H1 (cell line): Measurements from ENCODE around the gene ABLIM1. TPM values are rescaled to one million over a fixed set of nuclear protein-coding genes. Genes with fewer than 3 reads are reported as not detected.

Experiments used
- CTCF ChIA-PET: fragments of 300-600 bp; sonication (Branson Sonifier 250); formaldehyde crosslinking; loops from one replicate; lab custom pipeline; 2021; ENCODE audit not compliant: partially characterized antibody; lab: Charles Lee
- POLR2A ChIA-PET: fragments of 300-600 bp; sonication (Branson Sonifier 250); formaldehyde crosslinking; loops from one replicate; lab custom pipeline; 2021; ENCODE audit warnings: inconsistent platforms; ENCODE audit not compliant: partially characterized antibody; lab: Charles Lee
- DNase-seq, 2 experiments: peaks; one replicate each; pipeline versions ENCODE4 v3.0.0 to v3.0.0-alpha.2; 2010 to 2022; ENCODE audit warnings: low spot score in 2 of 2, low read depth in 1 of 2, mixed read lengths in 1 of 2
- FAIRE-seq: peaks from 2 replicates; lab custom pipeline; 2011; peaks lifted over from hg19 to GRCh38; lab: Jason Lieb, UNC
- H2AFZ ChIP-seq: 2 replicates; pipeline ENCODE4 v1.8.1; 2012; ENCODE audit warnings: low read length, inconsistent platforms
- H2AK5ac ChIP-seq: 2 replicates; pipeline ENCODE4 v1.6.1; 2013; ENCODE audit warnings: low read depth, low read length
- H2BK120ac ChIP-seq: replicated peaks from 2 replicates; pipeline ENCODE3; 2013; ENCODE audit warnings: low read depth, low read length, inconsistent platforms
- H2BK12ac ChIP-seq: 2 replicates; pipeline ENCODE4 v1.6.1; 2013; ENCODE audit warnings: low read depth, low read length
- H2BK15ac ChIP-seq: 2 replicates; pipeline ENCODE4 v1.6.1; 2013; ENCODE audit warnings: low read length
- H2BK20ac ChIP-seq: 2 replicates; pipeline ENCODE4 v1.6.1; 2013; ENCODE audit warnings: low read length
- H2BK5ac ChIP-seq: 2 replicates; pipeline ENCODE4 v1.6.1; 2013; ENCODE audit warnings: low read depth, low read length
- H3K14ac ChIP-seq: 2 replicates; pipeline ENCODE4 v1.6.1; 2013; ENCODE audit warnings: inconsistent platforms; ENCODE audit not compliant: insufficient read length
- H3K18ac ChIP-seq: 2 replicates; pipeline ENCODE4 v1.6.1; 2013; ENCODE audit warnings: low read length; ENCODE audit errors: extremely low read depth
- H3K23ac ChIP-seq: 2 replicates; pipeline ENCODE4 v1.6.1; 2013; ENCODE audit warnings: inconsistent platforms; ENCODE audit not compliant: insufficient read length
- H3K23me2 ChIP-seq: 2 replicates; pipeline ENCODE4 v1.6.1; 2013; ENCODE audit warnings: low read depth, low read length
- H3K27ac ChIP-seq: 2 replicates; pipeline ENCODE4 v1.6.1; 2011; ENCODE audit warnings: low read depth, low read length, inconsistent platforms
- H3K27me3 ChIP-seq, 4 experiments: replicated peaks in 1 of 4; 1 replicate in 1 of 4; 2 replicates in 3 of 4; pipeline versions ENCODE4 v1.6.1 to v1.8.1; 2011 to 2013; ENCODE audit warnings: low read length in 3 of 4, mild to moderate bottlenecking in 3 of 4, inconsistent platforms in 2 of 4, mixed read lengths in 2 of 4, moderate library complexity in 1 of 4; ENCODE audit not compliant: control insufficient read depth in 3 of 4, insufficient read depth in 3 of 4; ENCODE audit errors: extremely low read depth in 1 of 4
- H3K36me3 ChIP-seq, 4 experiments: 2 replicates each; pipeline versions ENCODE4 v1.6.1 to v1.8.1; 2011 to 2013; ENCODE audit warnings: mild to moderate bottlenecking in 4 of 4, low read length in 3 of 4, moderate library complexity in 2 of 4, control low read depth in 1 of 4, inconsistent platforms in 1 of 4; ENCODE audit not compliant: insufficient read depth in 4 of 4, control insufficient read depth in 2 of 4
- H3K4ac ChIP-seq: replicated peaks from 2 replicates; pipeline ENCODE3; 2013; ENCODE audit warnings: low read length, low read depth, mixed read lengths, inconsistent platforms; ENCODE audit not compliant: insufficient read length
- H3K4me1 ChIP-seq, 4 experiments: replicated peaks in 1 of 4; 1 replicate in 1 of 4; 2 replicates in 3 of 4; pipeline versions ENCODE4 v1.6.1 to v1.8.1; 2011 to 2013; ENCODE audit warnings: low read length in 3 of 4, inconsistent platforms in 2 of 4, mixed read lengths in 1 of 4; ENCODE audit not compliant: insufficient read depth in 4 of 4, control insufficient read depth in 3 of 4
- H3K4me2 ChIP-seq, 2 experiments: 2 replicates each; pipeline versions ENCODE4 v1.6.1 to v1.8.1; 2011 to 2013; ENCODE audit warnings: low read depth in 2 of 2, low read length in 2 of 2, control low read depth in 1 of 2, inconsistent platforms in 1 of 2, mild to moderate bottlenecking in 1 of 2; ENCODE audit not compliant: insufficient read depth in 1 of 2
- H3K4me3 ChIP-seq, 4 experiments: fragments of 200-600, 300-600 bp in 1 of 4; sonication (generic), shearing (Covaris generic), sonication (Bioruptor Twin) in 1 of 4; 2 replicates each; pipeline versions ENCODE4 v1.5.1 to v1.8.1; 2011 to 2016; ENCODE audit warnings: low read length in 4 of 4, low read depth in 3 of 4, control low read depth in 2 of 4, inconsistent platforms in 2 of 4, mild to moderate bottlenecking in 2 of 4, mixed read lengths in 1 of 4, moderate library complexity in 1 of 4; ENCODE audit not compliant: insufficient read depth in 2 of 4; ENCODE audit errors: extremely low read depth in 1 of 4
- H3K56ac ChIP-seq: replicated peaks from 2 replicates; pipeline ENCODE3; 2013; ENCODE audit warnings: low read depth, mild to moderate bottlenecking, mixed read lengths, low read length, inconsistent platforms; ENCODE audit not compliant: insufficient read length
- H3K79me1 ChIP-seq: 2 replicates; pipeline ENCODE4 v1.6.1; 2013; ENCODE audit warnings: low read depth, low read length, control low read depth
- H3K79me2 ChIP-seq, 2 experiments: 2 replicates each; pipeline versions ENCODE4 v1.6.1 to v1.8.1; 2012 to 2013; ENCODE audit warnings: low read length in 2 of 2, mild to moderate bottlenecking in 2 of 2, inconsistent platforms in 1 of 2; ENCODE audit not compliant: insufficient read depth in 2 of 2, control insufficient read depth in 1 of 2
- H3K9ac ChIP-seq, 4 experiments: replicated peaks in 1 of 4; 1 replicate in 1 of 4; 2 replicates in 3 of 4; pipeline versions ENCODE4 v1.6.1 to v1.8.1; 2011 to 2013; ENCODE audit warnings: low read depth in 3 of 4, low read length in 3 of 4, control low read depth in 2 of 4, mild to moderate bottlenecking in 2 of 4, moderate library complexity in 2 of 4, inconsistent platforms in 1 of 4; ENCODE audit errors: extremely low read depth in 1 of 4
- H3K9me3 ChIP-seq, 2 experiments: 2 replicates each; pipeline versions ENCODE4 v1.6.1 to v1.8.1; 2012 to 2013; ENCODE audit warnings: mild to moderate bottlenecking in 2 of 2, moderate library complexity in 2 of 2, control low read depth in 1 of 2, inconsistent platforms in 1 of 2, low read depth in 1 of 2, low read length in 1 of 2, mixed read lengths in 1 of 2; ENCODE audit not compliant: insufficient read depth in 2 of 2
- H4K20me1 ChIP-seq, 2 experiments: replicated peaks in 1 of 2; 2 replicates each; pipeline versions ENCODE3 to v1.8.1; 2011 to 2013; ENCODE audit warnings: inconsistent platforms in 2 of 2, low read length in 2 of 2, mild to moderate bottlenecking in 1 of 2; ENCODE audit not compliant: insufficient read depth in 2 of 2, control insufficient read depth in 1 of 2
- H4K5ac ChIP-seq: 2 replicates; pipeline ENCODE4 v1.6.1; 2013; ENCODE audit warnings: low read length, low read depth, mixed read lengths, inconsistent platforms; ENCODE audit not compliant: insufficient read length
- H4K8ac ChIP-seq: 2 replicates; pipeline ENCODE4 v1.8.0; 2013; ENCODE audit warnings: mild to moderate bottlenecking, moderate library complexity, low read length, inconsistent platforms; ENCODE audit not compliant: insufficient read depth; ENCODE audit errors: extremely low read depth
- H4K91ac ChIP-seq: replicated peaks from 2 replicates; pipeline ENCODE3; 2013; ENCODE audit warnings: low read length, mixed read lengths, inconsistent platforms; ENCODE audit not compliant: insufficient read length
- ATF3 ChIP-seq: IDR thresholded peaks from 2 replicates; pipeline ENCODE4 v1.6.1; 2011; ENCODE audit warnings: low read depth, mild to moderate bottlenecking, low read length; ENCODE audit not compliant: insufficient read depth
- CTBP2 ChIP-seq: IDR thresholded peaks from 2 replicates; pipeline ENCODE4 v1.7.0; 2011; ENCODE audit warnings: borderline replicate concordance, mild to moderate bottlenecking, moderate library complexity, mixed read lengths, low read length; ENCODE audit not compliant: insufficient read depth, insufficient read length
- FOSL1 ChIP-seq: IDR thresholded peaks from 2 replicates; pipeline ENCODE4 v1.6.1; 2011; ENCODE audit warnings: mild to moderate bottlenecking, low read depth, low read length, moderate library complexity; ENCODE audit not compliant: insufficient read depth
- GABPA ChIP-seq: IDR thresholded peaks from 2 replicates; pipeline ENCODE4 v1.6.1; 2011; ENCODE audit warnings: mild to moderate bottlenecking, low read length, moderate library complexity, borderline replicate concordance; ENCODE audit not compliant: insufficient read depth
- KDM1A ChIP-seq: fragments of 200-600, 300-600 bp; sonication (generic); IDR thresholded peaks from 2 replicates; pipeline ENCODE4 v1.7.1; 2016; ENCODE audit warnings: mild to moderate bottlenecking, low read length, borderline replicate concordance
- MAFK ChIP-seq: IDR thresholded peaks from 2 replicates; pipeline ENCODE4 v1.6.1; 2012; ENCODE audit warnings: low read depth, mild to moderate bottlenecking, improper control_type of control experiment, low read length
- RBBP5 ChIP-seq: IDR thresholded peaks from 2 replicates; pipeline ENCODE4 v1.7.1; 2012; ENCODE audit warnings: low read depth, mild to moderate bottlenecking, inconsistent platforms, low read length, moderate library complexity, borderline replicate concordance
- RFX5 ChIP-seq: IDR thresholded peaks from 2 replicates; pipeline ENCODE4 v1.6.1; 2011; ENCODE audit warnings: low read depth, low read length, improper control_type of control experiment, borderline replicate concordance
- SAP30 ChIP-seq: fragments of 300-600 bp; sonication (generic); IDR thresholded peaks from 2 replicates; pipeline ENCODE4 v1.7.1; 2012; ENCODE audit warnings: low read length, moderate library complexity, mild to moderate bottlenecking, inconsistent platforms; ENCODE audit not compliant: insufficient read depth, insufficient replicate concordance
- SIN3A ChIP-seq, 2 experiments: IDR thresholded peaks in 1 of 2; conservative IDR thresholded peaks in 1 of 2; 2 replicates each; pipeline ENCODE4 v1.6.1; 2011 to 2012; ENCODE audit warnings: low read length in 2 of 2, improper control_type of control experiment in 1 of 2, low read depth in 1 of 2, mild to moderate bottlenecking in 1 of 2
- SP1 ChIP-seq: IDR thresholded peaks from 2 replicates; pipeline ENCODE4 v1.6.1; 2011; ENCODE audit warnings: low read depth, low read length
- TAF7 ChIP-seq: optimal IDR thresholded peaks from 2 replicates; pipeline ENCODE3; 2011; ENCODE audit warnings: low read depth, mild to moderate bottlenecking, inconsistent platforms, low read length, moderate library complexity, borderline replicate concordance
- WGBS, 2 experiments: shearing (Covaris generic) in 1 of 2; methylation state at CpG; one replicate each; pipeline versions ENCODE4 v1.1.6 to v1.1.7; 2013 to 2015; ENCODE audit warnings: low lambda C conversion rate in 2 of 2, mixed read lengths in 2 of 2, inconsistent platforms in 1 of 2, low coverage in 1 of 2, missing lambda C conversion rate in 1 of 2; ENCODE audit not compliant: insufficient replicate concordance in 2 of 2, insufficient coverage in 1 of 2, insufficient read length in 1 of 2; ENCODE audit errors: extremely low coverage in 1 of 2, missing lambda C conversion rate in 1 of 2; 5-methylcytosine and 5-hydroxymethylcytosine counted together
- polyA plus RNA-seq, 7 experiments: library from polyadenylated mRNA; depleted of rRNA in 3 of 7; stranded (reverse) in 5 of 7; unstranded in 2 of 7; fragments of >200 nt in 5 of 7; fragments of 200-250 nt in 2 of 7; gene quantifications; 1 replicate in 5 of 7; 2 replicates in 1 of 7; 4 replicates in 1 of 7; pipeline versions ENCODE4 v1.2.1 to v1.2.3, GENCODE V29; 2011 to 2013; ENCODE audit warnings: missing spikeins in 2 of 7, mixed read lengths in 2 of 7
- total RNA-seq: library from RNA; stranded (reverse); fragmentation: NEBNext Ultra II Directional; extraction: Animal tissue kit (Norgen Biotek cat#: 25700); gene quantifications from 2 replicates; pipeline ENCODE4 v1.2.1, GENCODE V29; 2021

ABLIM1 gene
- total and polyA plus RNA-seq, 2 of the 8 experiments (the other 6 are each of a cell fraction or from before 2014, with no cell fraction given): 51.2 to 51.7 TPM

GRCh38 chr10:114616516-114616915, 41.6 kb downstream of the ABLIM1 start:
- CTCF ChIA-PET: interaction anchor here (0.6 to 2.4 kb wide), 5 partner anchors 8 to 79 kb away, joined by 3 to 8 read pairs (median 5); no protein-coding TSS in a partner anchor
- TF ChIP-seq MAFK: no peak
- no peak for TF ChIP-seq TAF7
- TF ChIP-seq RFX5: no peak
- TF ChIP-seq SP1: no peak
- TF ChIP-seq KDM1A: no peak
- TF ChIP-seq ATF3: no peak
- no peak for TF ChIP-seq CTBP2
- no peak for TF ChIP-seq SAP30
- no peak for TF ChIP-seq GABPA
- TF ChIP-seq FOSL1: no peak
- TF ChIP-seq RBBP5: no peak
- no peak for TF ChIP-seq SIN3A (conservative IDR thresholded peaks at IDR 0.05 in 1 of 2, IDR thresholded peaks at IDR 0.05 in 1 of 2; ENCODE audit: low read depth in 1 of 2, low read length in 2 of 2)

More at GRCh38 chr10:114616516-114616915, 41.6 kb downstream of the ABLIM1 start:
- no peak for FAIRE-seq
- Histone ChIP-seq H2BK20ac (no peak overlapping the region), H3K4ac (no peak overlapping the region), H4K5ac (no peak overlapping the region), H3K4me3 (no peak overlapping the region), H4K91ac (no peak overlapping the region), H3K27ac (no peak overlapping the region), H3K18ac (no peak overlapping the region), H3K9ac (no peak overlapping the region), H2BK15ac (no peak overlapping the region), H2BK5ac (no peak overlapping the region), H4K8ac (no peak overlapping the region), H3K4me1 (no peaks in the 10 kb centered on the region), H3K9me3 (no peaks in the 10 kb centered on the region), H3K27me3 (no peaks in the 10 kb centered on the region; a peak in 1 of 7 replicates), H3K36me3 (no peaks in the 10 kb centered on the region), H2AFZ (no peak overlapping the region), H3K79me2 (no peaks in the 10 kb centered on the region), H3K23me2 (no peaks in the 10 kb centered on the region), H2BK12ac (0 out of 2 replicates have a peak overlapping the region, but pooled peaks have one; percentile 12), H2AK5ac (no peak overlapping the region), H2BK120ac (no peak overlapping the region), H3K4me2 (no peak overlapping the region), H3K23ac (no peak overlapping the region), H3K79me1 (no peaks in the 10 kb centered on the region), H3K56ac (no peak overlapping the region), H4K20me1 (no peaks in the 10 kb centered on the region), H3K14ac (no peak overlapping the region)
- WGBS, 2 experiments: 93% methylated on average over 4 of the region's 4 CpGs; no CpG with 5 or more reads in 1 of the 2 experiments
- DNase-seq: no peak
- POLR2A ChIA-PET: no interaction called here
